ENCODE data around the gene BOLA1.

DNA sequence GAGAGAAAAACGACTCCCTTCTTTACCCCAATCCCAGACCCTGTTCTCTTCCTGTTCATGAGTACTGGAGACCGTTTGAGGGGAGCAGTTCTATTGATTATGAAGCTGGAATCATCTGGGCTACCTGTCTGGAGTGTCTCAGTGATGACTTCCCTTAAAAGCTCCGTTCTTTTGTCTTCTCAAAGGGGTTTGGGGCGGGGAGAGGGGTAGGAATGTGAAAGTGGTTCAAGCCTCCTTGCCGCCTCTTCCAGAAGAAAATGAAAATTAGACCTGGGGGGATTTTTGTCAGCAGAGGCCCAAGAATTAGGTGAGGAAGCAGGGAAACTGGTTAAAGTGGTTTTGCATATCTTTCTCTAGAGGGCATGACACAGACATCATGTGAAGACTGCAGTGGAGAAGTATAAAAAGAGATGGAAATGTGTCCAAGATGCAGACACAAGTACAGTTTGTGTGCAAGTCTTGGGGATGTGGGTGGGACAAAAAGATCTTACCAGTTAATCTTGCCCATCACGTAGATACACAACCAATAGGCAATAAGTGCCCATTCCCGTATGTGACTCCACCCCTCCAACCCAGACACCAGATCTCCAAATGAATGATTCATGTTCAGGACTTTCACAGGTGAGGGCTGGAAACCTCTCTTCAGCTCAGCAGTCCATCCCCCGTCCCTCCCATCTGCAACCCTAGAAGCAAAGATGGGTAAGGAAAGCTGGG, 37.8 kb downstream of the BOLA1 start:
- TF ChIP-seq POLR2AphosphoS5 (IDR thresholded peaks at IDR 0.05; ENCODE audit: low read depth, low read length) (no peak), POLR2A (IDR thresholded peaks at IDR 0.05; ENCODE audit: low read depth, low read length) (no peak), TAF1 (IDR thresholded peaks at IDR 0.05; ENCODE audit: low read depth, low read length) (no peak), SPI1 (IDR thresholded peaks at IDR 0.05; ENCODE audit: low read depth, low read length) (no peak), PAX5 (IDR thresholded peaks at IDR 0.05; ENCODE audit: insufficient read depth, low read length, severe bottlenecking) (no peak)

Data from GM12891 (cell line).